Tongue (tissue), 2 donors: ENCODE measurements around the gene C6orf62. TPM values are rescaled to one million over a fixed set of nuclear protein-coding genes. Genes with fewer than 3 reads are reported as not detected.
"Not testable (repeated sequence)": the region's sequence is repeated elsewhere in the genome, so short reads cannot be mapped to it uniquely, and the experiment has no call there.

ENCODE experiments used
- DNase-seq: peaks from one replicate; pipeline ENCODE4 v3.0.0-alpha.2; 2015
- total RNA-seq: library from RNA; depleted of rRNA; stranded (reverse); fragments of >200 nt; gene quantifications from one replicate; pipeline ENCODE4 v1.2.3, GENCODE V29; 2014

C6orf62 gene
- total RNA-seq, 1 donor from 2014 or later = 85.2 TPM

DNA sequence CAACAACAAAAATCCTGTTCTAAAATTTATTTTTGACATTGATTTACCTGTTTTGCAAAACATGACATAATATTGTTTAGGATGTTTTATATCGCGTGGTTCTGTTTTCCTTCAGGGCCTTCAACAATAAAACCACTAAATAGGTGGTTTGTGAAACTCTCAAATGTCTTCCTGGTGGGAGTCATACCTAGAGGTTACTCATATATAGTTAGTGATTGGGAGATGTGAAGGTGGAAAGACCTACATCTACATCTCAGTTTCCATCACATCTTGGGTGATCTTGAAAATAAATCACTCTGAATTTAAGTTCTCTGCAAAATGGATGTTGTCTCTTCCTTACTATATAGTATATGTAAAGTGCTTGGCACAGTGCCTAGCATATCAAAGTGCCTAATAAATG is 22.9 kb downstream of the C6orf62 start:
- no peak for DNase-seq

DNA sequence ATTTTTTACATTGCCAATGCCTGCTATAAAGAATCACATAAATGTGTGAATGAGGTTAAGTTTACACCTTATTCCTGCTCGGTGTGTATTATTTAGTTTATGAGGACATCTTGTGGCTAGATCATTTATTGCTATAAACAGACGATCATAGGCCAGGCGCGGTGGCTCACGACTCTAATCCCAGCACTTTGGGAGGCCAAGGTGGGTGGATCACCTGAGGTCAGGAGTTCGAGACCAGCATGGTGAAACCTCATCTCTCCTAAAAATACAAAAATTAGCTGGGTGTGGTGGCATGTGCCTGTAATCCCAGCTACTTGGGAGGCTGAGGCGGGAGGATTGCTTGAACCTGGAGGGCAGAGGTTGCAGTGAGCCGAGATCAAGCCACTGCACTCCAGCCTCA is 23.3 kb downstream of the C6orf62 start:
- peak; percentile 62 for DNase-seq

DNA sequence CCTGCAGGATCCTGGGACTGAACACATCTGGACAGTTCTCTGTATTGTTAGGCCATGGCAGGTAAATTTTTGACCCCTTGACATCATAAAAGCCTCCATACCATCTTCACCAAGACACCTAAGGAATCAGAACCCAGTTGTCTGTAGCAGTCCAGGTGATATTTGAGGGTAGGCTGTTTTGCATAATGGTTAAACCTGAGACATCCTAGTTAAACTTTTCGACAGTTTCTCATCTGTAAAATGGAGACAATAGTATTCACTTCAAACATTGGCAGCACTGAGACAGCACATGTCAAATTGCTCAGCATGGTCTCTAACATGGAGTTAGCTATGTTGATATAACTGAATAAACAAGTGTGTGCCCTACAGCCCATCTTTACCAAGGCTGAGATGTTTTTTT is 24.8 kb downstream of the C6orf62 start:
- no peak for DNase-seq

DNA sequence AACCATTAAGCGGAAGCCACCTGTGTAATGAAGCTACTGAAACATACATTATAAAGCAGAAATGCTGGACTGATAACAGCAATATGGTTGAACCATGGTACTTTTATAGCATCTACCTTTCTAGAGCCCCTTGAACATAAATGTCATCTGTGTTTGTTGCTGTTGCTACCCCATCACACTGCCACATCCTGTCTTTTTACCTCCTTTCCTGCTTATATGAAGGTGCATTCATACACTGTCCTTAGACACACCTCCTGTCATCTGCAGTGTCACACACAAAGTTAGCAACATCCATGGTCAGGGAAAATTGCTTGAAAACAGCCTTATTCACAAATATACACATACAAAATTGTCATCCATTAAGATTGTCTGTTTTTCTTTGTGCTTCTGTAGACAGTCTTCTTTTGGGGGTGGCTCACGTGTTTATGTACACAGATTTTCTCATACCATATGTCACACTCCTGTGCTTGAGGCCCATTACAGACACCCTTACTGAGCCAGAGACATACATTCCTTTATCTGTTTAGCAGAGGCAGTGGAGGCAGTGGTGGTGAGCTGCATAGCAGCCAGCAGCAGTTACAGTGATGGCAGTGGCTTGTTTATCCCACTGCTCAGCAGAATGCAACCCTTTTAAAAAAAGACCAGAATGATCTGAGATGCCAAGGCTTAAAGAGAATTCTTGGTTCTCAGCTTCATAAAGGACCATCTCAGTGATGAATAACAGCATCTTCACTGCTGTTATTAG is 25.9 kb downstream of the C6orf62 start:
- DNase-seq = no peak

- no peak for DNase-seq
These were observed 26.5 kb downstream of the C6orf62 start for GRCh38 chr6:24692415-24692814.

DNA sequence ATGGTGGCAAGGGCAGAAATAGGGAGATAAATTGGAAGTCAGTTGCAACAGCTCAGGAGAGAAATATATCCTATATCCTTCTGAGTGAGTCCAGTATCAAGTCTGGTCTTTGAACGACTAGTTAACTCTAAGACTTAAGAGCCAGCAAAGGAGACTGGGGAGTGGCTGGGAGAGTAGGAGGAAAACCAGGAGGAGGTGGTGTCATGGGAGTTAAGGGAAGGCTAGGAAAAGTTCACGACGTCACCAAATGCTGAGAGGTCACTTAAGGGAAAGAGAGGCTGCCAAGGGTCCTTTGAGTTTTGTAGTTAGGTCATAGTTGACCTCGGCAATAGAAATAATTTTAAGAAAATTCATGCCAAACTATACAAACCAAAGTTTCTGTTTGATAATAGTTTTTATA is 27.0 kb downstream of the C6orf62 start:
- no peak for DNase-seq

GRCh38 chr6:24691550-24691949 is 27.4 kb downstream of the C6orf62 start:
- no peak for DNase-seq

- DNase-seq = no peak
These were observed 28.4 kb downstream of the C6orf62 start for GRCh38 chr6:24690593-24690992.

DNA sequence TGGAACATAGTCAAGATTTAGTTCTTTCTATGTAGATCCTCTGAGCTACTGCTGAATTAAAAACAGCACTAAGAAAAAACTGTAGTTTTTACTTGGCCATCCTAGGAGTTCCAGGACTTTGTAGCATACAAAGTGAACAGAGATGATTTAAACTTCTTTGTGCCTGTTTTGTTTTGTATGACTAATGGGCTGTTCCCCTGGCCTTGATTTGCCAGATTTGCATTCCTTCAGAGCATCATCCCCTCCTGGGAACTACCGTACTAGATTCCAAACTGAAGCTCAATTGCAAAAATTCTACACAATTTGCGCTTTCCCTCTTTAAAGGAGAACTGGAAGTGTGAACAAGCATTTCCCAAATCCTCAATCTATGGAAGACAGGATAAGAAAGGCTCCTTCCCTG is 29.0 kb downstream of the C6orf62 start:
- no peak for DNase-seq

DNA sequence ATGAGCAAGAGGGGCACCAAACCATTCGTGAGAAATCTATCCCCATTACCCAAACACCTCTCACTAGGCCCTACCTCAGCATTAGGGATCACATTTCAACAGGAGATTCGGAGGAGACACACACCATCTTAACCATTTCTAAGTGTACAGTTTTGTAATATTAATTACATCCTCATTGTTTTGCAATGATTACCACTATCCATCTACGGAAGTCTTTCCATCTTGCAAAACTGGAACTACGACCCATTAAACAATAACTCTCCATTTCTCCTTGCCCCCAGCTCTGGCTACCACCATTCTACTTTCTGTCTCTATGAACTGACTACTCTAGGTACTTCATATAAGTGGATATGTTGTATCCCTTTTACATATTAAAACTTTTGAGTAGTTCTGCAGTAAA is 32.0 kb downstream of the C6orf62 start:
- DNase-seq = no peak

DNA sequence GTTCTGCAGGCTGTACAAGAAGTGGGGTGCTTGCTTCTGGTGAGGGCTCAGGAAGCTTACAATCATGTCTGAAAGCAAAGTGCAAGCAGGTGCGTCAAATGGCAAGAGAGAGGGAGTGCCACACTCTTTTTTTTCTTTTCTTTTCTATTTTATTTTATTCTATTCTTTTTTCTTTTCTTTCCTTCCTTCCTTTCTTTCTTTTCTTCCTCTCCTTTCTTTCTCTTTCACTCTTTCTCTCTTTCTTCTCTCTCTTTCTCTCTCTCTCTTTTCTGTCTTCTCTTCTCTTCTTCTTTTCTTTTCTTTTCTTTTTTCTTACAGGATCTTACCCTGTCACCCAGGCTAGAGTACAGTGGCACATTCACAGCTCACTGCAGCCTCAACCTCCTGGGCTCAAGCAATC is 32.5 kb downstream of the C6orf62 start:
- no peak for DNase-seq

DNA sequence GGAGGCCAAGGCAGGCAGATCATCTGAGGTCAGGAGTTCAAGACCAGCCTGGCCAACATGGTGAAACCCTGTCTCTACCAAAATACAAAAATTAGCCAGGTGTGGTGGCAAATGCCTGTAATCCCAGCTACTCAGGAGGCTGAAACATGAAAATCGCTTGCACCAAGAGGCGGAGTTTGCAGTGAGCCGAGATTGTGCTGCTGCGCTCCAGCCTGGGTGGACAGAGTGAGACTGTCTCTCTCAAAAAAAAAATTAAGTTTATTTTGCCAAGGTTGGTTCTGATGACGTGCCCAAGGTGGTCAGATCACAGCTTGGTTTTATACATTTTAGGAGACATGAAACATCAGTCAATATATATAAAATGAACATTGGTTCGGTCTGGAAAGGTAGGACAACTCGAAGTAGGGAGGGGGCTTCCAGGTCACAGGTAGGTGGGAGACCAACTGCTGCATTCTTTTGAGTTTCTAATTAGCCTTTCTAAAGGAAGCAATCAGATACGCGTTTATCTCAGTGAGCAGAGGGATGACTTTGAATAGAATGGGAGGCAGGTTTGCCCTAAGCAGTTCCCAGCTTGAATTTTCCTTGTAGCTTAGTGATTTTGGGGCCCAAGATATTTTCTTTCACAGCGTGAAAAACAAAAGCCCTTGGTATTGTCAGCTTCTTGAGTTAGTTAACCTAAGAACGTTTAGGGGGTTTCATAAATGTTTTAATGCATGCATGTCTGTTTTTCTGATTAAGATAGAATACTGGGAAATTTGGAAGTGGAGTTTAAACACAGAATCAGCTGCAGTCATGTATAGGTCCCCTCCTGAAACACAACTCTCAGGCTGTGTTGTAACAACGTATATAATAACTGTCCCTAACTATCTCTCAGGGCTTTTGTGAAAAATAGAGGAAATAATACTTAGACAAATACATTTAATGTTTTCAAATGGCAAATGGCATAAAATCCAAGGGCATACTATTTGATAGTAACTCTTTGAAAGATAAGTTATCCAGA is 35.4 kb downstream of the C6orf62 start:
- DNase-seq = no peak

DNA sequence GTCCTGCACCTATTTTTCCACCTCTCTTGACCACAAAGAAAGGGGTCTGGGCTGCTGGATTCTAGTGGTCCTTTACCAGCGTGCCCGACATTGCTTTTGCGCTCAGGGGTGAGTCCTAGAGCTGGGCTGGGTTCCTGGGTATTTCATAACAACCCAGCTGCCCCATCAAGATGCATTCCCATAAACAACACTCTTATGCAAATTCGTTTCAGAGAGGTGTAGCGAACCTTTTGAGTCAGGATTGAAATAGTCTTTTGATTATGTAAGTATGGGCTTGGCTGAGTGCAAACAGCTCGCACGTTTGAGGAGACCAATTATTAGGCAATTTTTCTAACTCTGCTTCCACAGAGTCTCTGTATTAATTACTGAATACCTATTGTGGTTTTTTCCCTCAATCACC is 38.4 kb downstream of the C6orf62 start:
- no peak for DNase-seq

GRCh38 chr6:24678792-24679352 is 40.1 kb downstream of the C6orf62 start:
- not testable (repeated sequence) for DNase-seq

GRCh38 chr6:24673625-24674024 is 45.3 kb downstream of the C6orf62 start:
- DNase-seq = no peak

DNA sequence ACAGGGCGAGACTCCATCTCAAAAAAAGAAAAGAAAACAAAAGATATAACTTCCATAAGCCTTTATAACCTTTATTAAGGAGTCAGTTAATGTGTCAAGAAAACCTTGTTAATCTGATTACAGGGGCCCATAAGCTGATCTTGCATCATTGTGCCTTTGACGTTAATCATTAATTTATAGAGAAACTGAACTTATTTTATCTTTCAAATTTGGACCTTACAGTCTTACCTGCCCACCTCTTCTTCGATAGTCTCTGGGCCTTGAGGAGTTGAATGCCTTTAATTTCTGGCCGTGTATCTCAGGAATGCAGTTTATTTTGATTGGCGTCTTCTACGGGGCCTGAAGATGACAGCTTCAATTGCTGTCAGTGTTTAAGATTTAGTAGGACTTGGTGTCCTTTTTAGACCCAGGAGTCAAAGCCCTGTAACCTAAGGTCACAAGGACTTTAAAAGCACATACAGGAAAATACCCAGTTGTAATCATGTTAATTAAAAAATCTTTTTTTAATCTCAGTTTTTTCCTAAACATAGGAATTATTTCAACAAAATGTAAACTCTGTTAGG is 46.3 kb downstream of the C6orf62 start:
- DNase-seq = no peak

GRCh38 chr6:24671077-24671476 is 47.9 kb downstream of the C6orf62 start:
- not testable (repeated sequence) for DNase-seq

DNA sequence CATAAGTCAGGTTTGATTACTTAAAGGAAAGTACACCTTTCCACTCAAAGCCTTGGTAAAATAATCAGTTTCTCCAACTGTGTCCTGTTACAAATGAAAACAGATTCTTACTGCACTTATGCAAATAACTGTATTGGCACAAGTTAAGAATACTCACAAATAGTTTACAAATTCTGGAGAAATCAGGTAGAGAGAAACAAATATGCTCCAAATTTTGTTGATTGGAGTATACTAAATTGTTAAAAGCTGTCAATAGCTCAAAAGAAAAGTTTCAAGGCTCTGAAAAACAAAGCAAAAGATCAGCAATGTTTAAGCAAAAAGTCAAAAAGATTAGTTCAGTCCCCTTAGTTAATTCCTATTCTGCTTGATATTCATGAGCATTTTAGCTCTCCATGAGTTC is 48.5 kb downstream of the C6orf62 start:
- DNase-seq = not testable (repeated sequence)

DNA sequence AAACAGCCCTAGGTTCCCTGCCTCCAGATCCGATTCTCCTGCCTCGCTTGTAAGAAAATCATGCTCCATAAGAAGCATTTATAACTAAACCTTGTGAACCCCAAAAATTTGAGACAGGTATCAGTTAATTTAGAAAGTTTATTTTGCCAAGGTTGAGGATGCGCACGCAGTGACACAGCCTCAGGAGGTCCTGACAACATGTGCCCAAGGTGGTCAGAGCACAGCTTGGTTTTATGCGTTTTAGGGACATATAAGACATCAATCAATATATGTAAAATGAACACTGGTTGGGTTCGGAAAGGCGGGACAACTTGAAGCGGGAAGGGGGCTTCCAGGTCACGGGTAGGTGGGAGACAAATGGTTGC is 50.0 kb downstream of the C6orf62 start:
- no peak for DNase-seq

GRCh38 chr6:24668066-24668996 is 50.6 kb downstream of the C6orf62 start:
- DNase-seq = not testable (repeated sequence)

DNA sequence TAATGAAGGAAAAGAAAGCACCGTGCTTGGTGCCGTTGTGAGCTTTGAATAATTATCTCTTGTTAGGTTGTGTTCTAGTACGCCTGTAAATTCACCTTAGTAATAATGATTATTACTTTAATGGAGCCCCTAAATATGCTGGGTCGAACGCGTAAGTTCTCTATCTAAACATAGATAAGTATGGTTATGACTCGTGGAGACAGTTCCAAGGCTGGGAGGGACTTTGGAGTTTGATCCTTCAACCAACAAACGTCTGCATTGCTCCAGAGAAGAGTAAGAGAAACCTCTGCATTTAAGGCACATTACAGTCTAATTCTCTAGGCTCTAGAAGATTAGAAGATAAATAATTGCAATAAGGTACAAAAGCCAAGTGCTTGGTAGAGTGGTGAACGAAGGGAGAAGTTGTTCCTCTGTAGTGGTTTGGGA is 51.6 kb downstream of the C6orf62 start:
- peak; percentile 56 for DNase-seq
